HG03045 (cell line): ENCODE results near the gene DHRS4.
A peak's percentile ranks its signal among the peaks of the same experiment; 100 is the strongest.
"Not testable (repeated sequence)": the region's sequence is repeated elsewhere in the genome, so short reads cannot be mapped to it uniquely, and the experiment has no call there.

Source experiments
- ATAC-seq: cut with Tn5 transposase; IDR thresholded peaks from one replicate; pipeline ENCODE4 v1.9.1; 2021; ENCODE audit warnings: mild to moderate bottlenecking, moderate library complexity; ENCODE audit not compliant: unreplicated experiment

Gene DHRS4

DNA sequence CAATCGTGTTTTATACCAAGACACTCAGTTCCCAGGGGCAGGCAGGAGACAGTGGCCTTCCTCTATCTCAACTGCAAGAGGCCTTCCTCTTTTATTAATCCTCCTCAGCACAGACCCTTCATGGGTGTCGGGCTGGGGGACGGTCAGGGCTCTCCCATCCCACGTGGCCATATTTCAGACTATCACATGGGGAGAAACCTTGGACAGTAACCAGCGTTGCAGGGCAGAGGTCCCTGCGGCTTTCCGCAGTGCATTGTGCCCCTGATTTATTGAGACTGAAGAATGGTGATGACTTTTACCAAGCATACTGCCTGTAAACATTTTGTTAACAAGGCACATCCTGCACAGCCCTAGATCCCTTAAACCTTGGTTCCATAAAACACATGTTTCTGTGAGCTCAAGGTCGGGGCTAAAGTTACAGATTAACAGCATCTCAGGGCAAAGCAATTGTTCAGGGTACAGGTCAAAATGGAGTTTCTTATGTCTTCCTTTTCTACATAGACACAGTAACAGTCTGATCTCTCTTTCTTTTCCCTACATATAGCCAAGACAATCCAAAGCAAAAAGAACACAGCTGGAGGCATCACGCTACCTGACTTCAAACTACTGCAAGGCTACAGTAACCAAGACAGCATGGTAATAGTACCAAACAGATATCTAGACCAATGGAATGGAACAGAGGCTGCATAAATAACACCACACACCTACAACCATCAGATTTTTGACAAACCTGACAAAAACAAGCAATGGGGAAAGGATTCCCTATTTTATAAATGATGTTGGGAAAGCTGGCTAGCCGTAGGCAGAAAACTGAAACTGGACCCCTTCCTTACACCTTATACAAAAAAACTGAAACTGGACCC lies 28.6 kb downstream of the DHRS4 start:
- not testable (repeated sequence) for ATAC-seq

DNA sequence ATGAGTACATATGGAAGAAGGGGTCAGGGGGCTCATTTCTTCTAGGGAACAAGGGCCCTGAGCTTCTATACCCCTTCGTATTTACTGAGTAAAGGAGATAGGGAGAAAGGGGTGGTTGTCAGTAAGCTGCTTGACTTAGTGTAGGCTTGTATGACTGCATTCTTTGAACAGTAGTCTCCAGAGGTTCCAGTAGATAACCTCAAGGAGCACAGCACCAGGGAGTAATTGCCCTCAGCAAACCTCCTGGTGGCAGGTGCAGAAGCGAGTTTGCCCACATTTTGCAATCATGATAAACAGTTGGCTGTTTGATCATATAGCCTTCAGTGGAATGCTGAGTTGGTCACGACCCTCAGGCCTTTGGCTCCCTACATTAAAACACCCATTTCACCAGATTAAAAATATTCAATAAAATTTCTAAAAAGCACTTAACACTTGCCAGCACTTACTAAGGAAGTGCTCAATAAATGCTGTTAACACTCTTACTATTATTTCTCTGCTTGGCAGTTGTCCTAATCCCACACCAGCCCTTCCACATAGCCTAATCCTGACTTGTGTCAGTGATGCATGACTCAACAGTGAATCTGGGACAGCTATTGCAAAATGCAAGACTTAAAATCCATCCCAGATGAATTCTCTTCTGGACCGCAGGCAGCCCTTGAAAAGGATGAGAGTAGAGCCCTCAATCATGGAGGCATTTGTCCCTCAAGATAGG lies 31.5 kb downstream of the DHRS4 start:
- ATAC-seq, result no peak

DNA sequence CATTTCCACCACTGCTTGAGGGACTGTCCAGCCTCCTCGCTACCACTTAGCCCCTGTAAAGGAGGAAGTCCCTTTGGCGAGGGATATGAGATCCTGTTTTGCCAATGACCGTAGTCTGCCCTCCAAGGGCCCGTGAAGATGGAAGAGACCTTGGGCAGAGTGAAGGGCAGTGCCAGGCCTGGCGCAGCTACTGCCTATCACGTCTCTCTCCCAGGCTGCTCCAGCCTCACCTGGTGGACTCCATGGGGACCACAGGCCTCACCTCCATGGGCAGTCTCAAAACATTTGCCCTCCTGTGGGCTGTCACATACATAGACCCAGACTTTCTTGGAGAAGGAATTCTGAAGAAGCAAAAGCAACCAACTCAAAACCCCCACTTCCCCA lies 34.6 kb downstream of the DHRS4 start:
- not testable (repeated sequence) for ATAC-seq

DNA sequence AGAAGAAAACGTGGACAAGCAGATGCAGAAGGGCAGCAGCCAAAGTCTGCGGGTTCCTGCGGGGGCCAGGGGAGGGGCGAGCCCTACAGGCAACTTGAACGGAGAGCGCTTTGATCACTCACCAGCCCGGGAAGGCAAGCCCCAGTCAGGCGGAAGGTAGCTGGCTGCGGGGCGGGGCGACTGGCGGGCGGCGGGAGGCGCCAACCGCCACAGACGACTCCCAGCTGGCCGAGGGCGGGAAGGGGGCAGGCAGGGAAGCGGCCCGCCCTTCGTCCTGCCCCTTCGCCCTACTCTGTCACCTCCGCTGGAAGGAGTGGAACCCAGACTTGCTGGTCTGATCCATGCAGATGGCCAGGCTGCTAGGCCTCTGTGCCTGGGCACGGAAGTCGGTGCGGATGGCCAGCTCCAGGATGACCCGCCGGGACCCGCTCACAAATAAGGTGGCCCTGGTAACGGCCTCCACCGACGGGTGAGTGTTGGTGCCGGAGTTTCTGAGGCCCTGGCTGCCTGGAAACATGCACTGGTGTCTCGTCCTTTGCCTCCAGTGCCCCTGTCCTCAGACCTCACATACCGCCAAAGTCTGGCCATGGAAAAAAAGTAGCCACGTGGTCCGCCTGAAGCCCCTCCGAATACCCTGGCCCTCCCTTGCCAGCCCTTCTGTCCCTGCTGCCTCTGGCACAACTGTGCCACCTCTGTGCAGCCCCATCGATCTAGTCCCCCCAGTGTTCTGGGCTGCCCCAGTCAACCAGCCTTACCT lies 35.2 kb downstream of the DHRS4 start, which contains the start of gene DHRS4L2:
Gene DHRS4L2, plus strand, starts transcription at position 323 of the 757 bp plus-strand sequence. Its CDS starts 19 bp downstream, at position 342.
- peak; percentile 93 for ATAC-seq

DNA sequence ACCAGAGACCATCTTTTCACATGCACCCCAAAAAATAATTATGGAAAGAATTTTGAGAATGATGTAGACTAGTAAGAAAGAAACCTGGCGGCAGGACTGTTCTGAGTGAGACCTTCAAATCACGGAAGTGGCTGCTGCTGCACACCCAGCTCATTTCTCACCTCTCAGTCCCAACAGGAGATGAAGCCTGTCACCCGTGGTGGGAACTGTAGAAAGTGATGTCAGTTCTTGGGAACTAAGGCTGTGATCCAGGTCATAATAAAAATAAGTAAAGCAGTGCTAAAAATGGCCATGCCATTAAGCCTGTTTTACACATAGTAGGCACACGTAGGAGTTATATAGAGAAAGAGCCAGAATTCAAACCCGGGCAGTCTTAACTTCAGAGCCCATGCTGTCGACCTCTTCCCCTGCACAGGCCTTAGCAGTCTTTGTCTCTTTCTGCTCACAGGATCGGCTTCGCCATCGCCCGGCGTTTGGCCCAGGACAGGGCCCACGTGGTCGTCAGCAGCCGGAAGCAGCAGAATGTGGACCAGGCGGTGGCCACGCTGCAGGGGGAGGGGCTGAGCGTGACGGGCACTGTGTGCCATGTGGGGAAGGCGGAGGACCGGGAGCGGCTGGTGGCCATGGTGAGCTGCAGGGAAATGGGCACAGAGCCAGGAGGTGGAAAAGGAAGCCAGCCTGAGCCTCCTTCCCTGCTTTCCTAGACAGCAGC lies 36.3 kb downstream of the DHRS4 start:
- not testable (repeated sequence) for ATAC-seq

DNA sequence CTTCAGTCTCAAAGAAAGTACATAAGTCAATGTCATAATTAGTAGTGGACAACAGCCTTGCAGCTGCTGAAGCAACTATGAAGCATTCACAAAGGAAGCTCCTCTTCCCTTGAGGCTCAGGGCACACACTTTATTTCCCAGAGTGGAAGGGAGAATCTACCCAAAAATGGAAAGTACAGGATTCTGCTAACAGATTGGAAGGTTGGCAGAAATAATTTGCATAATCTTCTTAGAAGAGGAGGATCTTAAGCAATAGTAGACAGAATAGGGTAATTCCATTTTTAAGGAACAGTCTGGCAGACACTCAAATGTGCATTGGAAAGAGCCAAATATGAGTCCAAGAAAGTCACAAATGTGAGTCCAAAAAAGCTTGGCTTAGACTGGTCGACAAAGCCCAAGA lies 37.4 kb downstream of the DHRS4 start:
- not testable (repeated sequence) for ATAC-seq

DNA sequence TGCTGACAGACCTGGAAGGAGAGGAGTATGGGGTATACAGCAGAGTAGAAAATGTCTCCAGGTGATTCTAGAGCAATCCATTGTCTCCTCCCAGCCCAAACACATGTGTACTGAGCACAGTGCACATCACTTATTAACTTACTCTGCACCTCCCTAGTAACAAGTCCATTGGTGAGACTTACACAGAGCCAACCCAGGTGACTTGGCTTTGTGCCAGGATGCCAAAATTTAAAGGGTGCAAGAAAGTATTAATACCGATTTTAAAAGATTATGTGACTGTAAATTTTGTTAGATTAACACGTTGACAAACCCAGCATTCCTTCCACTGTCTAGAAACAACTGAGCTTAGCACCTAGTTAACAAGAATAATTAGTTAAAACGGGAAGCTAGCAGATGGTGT lies 39.5 kb downstream of the DHRS4 start:
- ATAC-seq, result not testable (repeated sequence)

- ATAC-seq, result not testable (repeated sequence)
These were observed 42.4 kb downstream of the DHRS4 start for GRCh38 chr14:23996009-23996408.

GRCh38 chr14:23996825-23997224 lies 43.3 kb downstream of the DHRS4 start:
- not testable (repeated sequence) for ATAC-seq

DNA sequence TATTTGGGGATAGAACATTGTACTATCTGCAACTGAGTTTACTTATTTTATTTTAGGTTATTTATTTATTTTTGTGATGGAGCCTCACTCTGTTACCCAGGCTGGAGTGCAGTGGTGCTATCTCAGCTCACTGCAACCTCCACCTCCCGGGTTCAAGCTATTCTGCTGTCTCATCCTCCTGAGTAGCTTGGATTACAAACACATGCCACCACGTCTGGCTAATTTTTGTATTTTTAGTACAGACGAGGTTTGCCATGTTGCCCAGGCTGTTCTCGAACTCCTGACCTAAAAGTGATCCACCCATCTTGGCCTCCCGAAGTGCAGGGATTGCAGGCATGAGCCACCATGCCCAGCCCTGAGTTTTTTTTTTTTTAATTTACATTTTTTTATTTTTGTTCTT lies 46.1 kb downstream of the DHRS4 start:
- not testable (repeated sequence) for ATAC-seq

DNA sequence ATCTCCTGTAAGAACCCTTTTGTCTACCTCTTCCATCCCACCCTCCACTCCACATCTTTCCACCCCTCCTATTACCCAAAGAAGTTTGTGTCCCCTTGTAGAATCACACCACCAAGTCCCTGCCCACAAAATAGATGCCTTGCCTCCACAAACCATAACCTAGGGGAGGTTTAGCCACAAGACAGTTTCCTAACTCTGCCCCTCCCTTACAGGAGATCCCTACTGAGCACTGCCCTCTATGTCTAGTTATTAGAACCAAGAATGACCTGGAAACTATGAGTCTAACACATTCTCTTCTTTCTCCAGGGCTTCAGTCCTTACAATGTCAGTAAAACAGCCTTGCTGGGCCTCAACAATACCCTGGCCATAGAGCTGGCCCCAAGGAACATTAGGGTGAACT lies 47.5 kb downstream of the DHRS4 start:
- not testable (repeated sequence) for ATAC-seq

DNA sequence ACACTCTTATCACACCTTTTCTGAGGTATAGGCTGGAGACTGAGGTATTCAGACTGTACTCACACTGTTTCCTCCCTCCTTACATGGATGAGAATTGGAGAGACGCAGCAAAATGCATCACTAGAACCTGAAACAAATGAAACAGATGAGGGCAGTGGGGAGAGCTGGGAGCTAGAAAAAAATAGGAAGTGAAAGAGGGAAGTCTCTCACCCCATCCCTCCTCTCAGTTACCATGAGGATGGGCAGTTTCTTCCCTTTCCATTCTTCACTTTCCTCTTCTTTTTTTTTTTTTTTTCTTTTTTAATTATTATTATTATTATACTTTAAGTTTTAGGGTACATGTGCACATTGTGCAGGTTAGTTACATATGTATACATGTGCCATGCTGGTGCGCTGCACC lies 48.1 kb downstream of the DHRS4 start:
- not testable (repeated sequence) for ATAC-seq

GRCh38 chr14:24006471-24006816 lies 52.9 kb downstream of the DHRS4 start:
- peak; percentile 51 for ATAC-seq

GRCh38 chr14:24006817-24007652 lies 53.5 kb downstream of the DHRS4 start:
- peak; percentile 79 for ATAC-seq

GRCh38 chr14:24011051-24011450 lies 57.5 kb downstream of the DHRS4 start:
- no peak for ATAC-seq

DNA sequence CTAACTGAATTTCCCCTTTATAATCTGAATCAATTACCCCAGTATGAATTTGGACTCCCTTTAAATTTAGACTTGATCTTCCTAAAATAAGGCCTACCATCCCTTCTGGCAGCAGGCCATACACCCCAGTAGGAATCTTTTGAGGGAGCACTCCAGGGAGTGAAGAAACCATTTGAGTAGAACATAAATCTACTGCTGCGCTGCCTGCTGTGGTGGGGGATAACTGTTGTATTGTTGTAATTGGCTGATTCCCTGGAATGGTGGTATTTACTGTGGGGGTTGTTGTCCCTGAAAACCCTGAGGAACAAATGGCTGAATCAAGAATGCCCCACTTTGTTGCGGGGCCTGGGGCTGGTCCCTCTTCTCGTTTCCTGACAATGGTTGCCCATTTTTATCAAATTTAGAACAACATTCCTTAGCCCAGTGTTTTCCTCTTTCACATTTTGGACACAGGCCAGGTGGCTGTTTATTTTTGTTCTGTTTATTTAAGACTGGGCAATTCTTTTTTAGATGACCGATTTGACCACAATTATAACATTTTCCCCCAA lies 59.2 kb downstream of the DHRS4 start:
- not testable (repeated sequence) for ATAC-seq

GRCh38 chr14:24013654-24014514 lies 60.3 kb downstream of the DHRS4 start:
- ATAC-seq, result no peak

GRCh38 chr14:24015745-24016144 lies 62.2 kb downstream of the DHRS4 start:
- not testable (repeated sequence) for ATAC-seq
